Adrenal gland (tissue), 5 donors: ENCODE data around the gene AIF1.

Source experiments
- POLR2A ChIP-seq, 2 donors: fragments of 450-650 bp; IDR thresholded peaks; one replicate each; pipeline ENCODE4 v1.6.1; 2017; ENCODE audit warnings: antibody characterized with exemption in 2 of 2, mild to moderate bottlenecking in 2 of 2, moderate library complexity in 1 of 2
- TF ChIP-seq, protein P1 (sequence below), 6 experiments: fragments of 450-650 bp in 4 of 6; fragments of 200-600 bp in 2 of 6; sonication (generic) in 1 of 6; IDR thresholded peaks; 1 replicate in 5 of 6; 2 replicates in 1 of 6; pipeline versions ENCODE4 v1.5.1 to v1.8.0; 2016 to 2021; ENCODE audit warnings: antibody characterized with exemption in 6 of 6, mild to moderate bottlenecking in 2 of 6, moderate library complexity in 1 of 6
- donor health status: DM: no; HTN: no; CAD: no.

DNA sequence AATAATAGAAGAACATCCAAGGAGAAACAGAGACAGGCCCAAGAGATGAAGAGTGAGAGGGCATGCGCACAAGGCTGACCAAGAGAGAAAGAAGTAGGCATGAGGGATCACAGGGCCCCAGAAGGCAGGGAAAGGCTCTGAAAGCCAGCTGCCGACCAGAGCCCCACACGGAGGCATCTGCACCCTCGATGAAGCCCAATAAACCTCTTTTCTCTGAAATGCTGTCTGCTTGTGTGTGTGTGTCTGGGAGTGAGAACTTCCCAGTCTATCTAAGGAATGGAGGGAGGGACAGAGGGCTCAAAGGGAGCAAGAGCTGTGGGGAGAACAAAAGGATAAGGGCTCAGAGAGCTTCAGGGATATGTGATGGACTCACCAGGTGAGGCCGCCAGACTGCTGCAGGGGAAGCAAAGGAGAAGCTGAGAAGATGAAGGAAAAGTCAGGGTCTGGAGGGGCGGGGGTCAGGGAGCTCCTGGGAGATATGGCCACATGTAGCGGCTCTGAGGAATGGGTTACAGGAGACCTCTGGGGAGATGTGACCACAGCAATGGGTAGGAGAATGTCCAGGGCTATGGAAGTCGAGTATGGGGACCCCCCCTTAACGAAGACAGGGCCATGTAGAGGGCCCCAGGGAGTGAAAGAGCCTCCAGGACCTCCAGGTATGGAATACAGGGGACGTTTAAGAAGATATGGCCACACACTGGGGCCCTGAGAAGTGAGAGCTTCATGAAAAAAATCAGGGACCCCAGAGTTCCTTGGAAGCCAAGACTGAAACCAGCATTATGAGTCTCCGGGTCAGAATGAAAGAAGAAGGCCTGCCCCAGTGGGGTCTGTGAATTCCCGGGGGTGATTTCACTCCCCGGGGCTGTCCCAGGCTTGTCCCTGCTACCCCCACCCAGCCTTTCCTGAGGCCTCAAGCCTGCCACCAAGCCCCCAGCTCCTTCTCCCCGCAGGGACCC, 40.6 kb upstream of the AIF1 start:
- TF ChIP-seq, protein P1, sequence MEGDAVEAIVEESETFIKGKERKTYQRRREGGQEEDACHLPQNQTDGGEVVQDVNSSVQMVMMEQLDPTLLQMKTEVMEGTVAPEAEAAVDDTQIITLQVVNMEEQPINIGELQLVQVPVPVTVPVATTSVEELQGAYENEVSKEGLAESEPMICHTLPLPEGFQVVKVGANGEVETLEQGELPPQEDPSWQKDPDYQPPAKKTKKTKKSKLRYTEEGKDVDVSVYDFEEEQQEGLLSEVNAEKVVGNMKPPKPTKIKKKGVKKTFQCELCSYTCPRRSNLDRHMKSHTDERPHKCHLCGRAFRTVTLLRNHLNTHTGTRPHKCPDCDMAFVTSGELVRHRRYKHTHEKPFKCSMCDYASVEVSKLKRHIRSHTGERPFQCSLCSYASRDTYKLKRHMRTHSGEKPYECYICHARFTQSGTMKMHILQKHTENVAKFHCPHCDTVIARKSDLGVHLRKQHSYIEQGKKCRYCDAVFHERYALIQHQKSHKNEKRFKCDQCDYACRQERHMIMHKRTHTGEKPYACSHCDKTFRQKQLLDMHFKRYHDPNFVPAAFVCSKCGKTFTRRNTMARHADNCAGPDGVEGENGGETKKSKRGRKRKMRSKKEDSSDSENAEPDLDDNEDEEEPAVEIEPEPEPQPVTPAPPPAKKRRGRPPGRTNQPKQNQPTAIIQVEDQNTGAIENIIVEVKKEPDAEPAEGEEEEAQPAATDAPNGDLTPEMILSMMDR (IDR thresholded peaks at IDR 0.05) = no peak
- no peak for TF ChIP-seq POLR2A (IDR thresholded peaks at IDR 0.05)
